ENCODE results near the gene SHOC2. TPM values are rescaled to one million over a fixed set of nuclear protein-coding genes. Genes with fewer than 3 reads are reported as not detected.

Gene SHOC2
- polyA plus RNA-seq, 1 donor from 2014 or later: 46.0 TPM

DNA sequence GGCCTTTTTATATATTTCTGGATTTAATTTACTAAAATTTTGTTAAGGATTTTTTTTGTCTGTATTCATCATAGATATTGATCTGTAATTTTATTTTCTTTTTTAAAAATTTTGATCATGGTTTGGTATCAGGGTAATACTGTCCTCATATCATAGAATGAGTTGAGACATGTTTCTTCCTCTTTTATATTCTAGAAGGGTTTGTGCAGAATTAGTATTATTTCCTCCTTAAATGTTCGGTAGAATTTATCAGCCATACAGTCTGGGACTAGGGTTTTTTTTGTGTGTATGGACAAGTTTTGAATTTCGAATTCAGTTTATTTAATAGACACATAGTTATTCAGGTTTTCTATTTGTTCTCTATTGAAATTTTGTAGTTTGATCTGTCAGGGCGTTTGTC, 54.0 kb downstream of the SHOC2 start:
- Histone ChIP-seq H3K9me2 (ENCODE audit: insufficient read depth, low read length) (no peaks in the 10 kb centered on the region), H3K36me3 (ENCODE audit: insufficient read depth, low read length) (no peaks in the 10 kb centered on the region), H3K9me3 (ENCODE audit: low read length) (no peaks in the 10 kb centered on the region), H3K4me2 (ENCODE audit: low read length) (no peak overlapping the region), H3K79me2 (replicated peaks; ENCODE audit: insufficient read depth, low read length) (peaks cover 56% of the 10 kb centered on the region), H2AFZ (ENCODE audit: low read depth, low read length) (no peak overlapping the region), H3K27ac (ENCODE audit: low read length) (no peak overlapping the region), H4K20me1 (ENCODE audit: insufficient read depth) (no peaks in the 10 kb centered on the region), H3K27me3 (ENCODE audit: insufficient read depth, low read depth, low read length) (no peaks in the 10 kb centered on the region), H3F3A (ENCODE audit: insufficient read depth, low read length, poor library complexity, severe bottlenecking) (no peaks in the 10 kb centered on the region), H3K9ac (ENCODE audit: low read length) (no peak overlapping the region), H3K4me3 (ENCODE audit: low read length) (no peak overlapping the region)
- no peak for TF ChIP-seq EP300 (conservative IDR thresholded peaks at IDR 0.05; ENCODE audit: poor library complexity, severe bottlenecking)
- TF ChIP-seq, protein P1, sequence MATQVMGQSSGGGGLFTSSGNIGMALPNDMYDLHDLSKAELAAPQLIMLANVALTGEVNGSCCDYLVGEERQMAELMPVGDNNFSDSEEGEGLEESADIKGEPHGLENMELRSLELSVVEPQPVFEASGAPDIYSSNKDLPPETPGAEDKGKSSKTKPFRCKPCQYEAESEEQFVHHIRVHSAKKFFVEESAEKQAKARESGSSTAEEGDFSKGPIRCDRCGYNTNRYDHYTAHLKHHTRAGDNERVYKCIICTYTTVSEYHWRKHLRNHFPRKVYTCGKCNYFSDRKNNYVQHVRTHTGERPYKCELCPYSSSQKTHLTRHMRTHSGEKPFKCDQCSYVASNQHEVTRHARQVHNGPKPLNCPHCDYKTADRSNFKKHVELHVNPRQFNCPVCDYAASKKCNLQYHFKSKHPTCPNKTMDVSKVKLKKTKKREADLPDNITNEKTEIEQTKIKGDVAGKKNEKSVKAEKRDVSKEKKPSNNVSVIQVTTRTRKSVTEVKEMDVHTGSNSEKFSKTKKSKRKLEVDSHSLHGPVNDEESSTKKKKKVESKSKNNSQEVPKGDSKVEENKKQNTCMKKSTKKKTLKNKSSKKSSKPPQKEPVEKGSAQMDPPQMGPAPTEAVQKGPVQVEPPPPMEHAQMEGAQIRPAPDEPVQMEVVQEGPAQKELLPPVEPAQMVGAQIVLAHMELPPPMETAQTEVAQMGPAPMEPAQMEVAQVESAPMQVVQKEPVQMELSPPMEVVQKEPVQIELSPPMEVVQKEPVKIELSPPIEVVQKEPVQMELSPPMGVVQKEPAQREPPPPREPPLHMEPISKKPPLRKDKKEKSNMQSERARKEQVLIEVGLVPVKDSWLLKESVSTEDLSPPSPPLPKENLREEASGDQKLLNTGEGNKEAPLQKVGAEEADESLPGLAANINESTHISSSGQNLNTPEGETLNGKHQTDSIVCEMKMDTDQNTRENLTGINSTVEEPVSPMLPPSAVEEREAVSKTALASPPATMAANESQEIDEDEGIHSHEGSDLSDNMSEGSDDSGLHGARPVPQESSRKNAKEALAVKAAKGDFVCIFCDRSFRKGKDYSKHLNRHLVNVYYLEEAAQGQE (IDR thresholded peaks at IDR 0.05; ENCODE audit: borderline replicate concordance): no peak
- no peak for TF ChIP-seq TAF1 (IDR thresholded peaks at IDR 0.05; ENCODE audit: low read depth)
- no peak for TF ChIP-seq RAD21 (conservative IDR thresholded peaks at IDR 0.05)
- TF ChIP-seq, protein P2, sequence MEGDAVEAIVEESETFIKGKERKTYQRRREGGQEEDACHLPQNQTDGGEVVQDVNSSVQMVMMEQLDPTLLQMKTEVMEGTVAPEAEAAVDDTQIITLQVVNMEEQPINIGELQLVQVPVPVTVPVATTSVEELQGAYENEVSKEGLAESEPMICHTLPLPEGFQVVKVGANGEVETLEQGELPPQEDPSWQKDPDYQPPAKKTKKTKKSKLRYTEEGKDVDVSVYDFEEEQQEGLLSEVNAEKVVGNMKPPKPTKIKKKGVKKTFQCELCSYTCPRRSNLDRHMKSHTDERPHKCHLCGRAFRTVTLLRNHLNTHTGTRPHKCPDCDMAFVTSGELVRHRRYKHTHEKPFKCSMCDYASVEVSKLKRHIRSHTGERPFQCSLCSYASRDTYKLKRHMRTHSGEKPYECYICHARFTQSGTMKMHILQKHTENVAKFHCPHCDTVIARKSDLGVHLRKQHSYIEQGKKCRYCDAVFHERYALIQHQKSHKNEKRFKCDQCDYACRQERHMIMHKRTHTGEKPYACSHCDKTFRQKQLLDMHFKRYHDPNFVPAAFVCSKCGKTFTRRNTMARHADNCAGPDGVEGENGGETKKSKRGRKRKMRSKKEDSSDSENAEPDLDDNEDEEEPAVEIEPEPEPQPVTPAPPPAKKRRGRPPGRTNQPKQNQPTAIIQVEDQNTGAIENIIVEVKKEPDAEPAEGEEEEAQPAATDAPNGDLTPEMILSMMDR (IDR thresholded peaks at IDR 0.05; ENCODE audit: poor library complexity, severe bottlenecking): no peak
- no peak for TF ChIP-seq EZH2 (IDR thresholded peaks at IDR 0.05; ENCODE audit: borderline replicate concordance, insufficient read depth, low read length, poor library complexity, severe bottlenecking)
- TF ChIP-seq MXI1 (conservative IDR thresholded peaks at IDR 0.05; ENCODE audit: poor library complexity, severe bottlenecking): no peak
- no peak for TF ChIP-seq POLR2AphosphoS5 (IDR thresholded peaks at IDR 0.05)
- TF ChIP-seq SMC3 (conservative IDR thresholded peaks at IDR 0.05; ENCODE audit: poor library complexity): no peak

DNA sequence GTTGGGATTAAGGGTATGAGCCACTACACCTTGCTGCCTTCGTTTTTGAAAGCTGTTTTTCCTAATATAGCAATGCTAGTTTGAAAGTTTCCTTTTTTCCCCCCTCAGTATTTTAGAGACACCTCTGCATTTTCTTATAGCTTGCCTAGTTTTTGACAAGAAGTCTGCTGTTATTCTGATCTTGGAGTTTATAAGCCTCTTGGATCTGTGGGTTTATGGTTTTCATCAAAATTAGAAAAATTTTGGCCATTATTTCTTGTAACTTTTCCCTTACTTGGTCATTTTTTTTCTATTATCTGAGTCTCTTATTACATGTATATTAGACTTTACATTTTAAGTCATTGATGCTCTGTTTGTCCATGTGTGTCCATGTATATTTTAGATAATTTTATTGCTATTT, 57.2 kb downstream of the SHOC2 start:
- H3K79me2 ChIP-seq (replicated peaks; ENCODE audit: insufficient read depth, low read length): peaks cover 44% of the 10 kb centered on the region

More for the DNA sequence above, 57.2 kb downstream of the SHOC2 start:
- H3K9me3 ChIP-seq (ENCODE audit: low read length): no peaks in the 10 kb centered on the region
- H4K20me1 ChIP-seq (ENCODE audit: insufficient read depth): no peaks in the 10 kb centered on the region
- H3K27ac ChIP-seq (ENCODE audit: low read length): no peak overlapping the region
- no peaks in the 10 kb centered on the region for H3K36me3 ChIP-seq (ENCODE audit: insufficient read depth, low read length)
- no peaks in the 10 kb centered on the region for H3K9me2 ChIP-seq (ENCODE audit: insufficient read depth, low read length)
- no peak overlapping the region for H3K4me3 ChIP-seq (ENCODE audit: low read length)
- no peak overlapping the region for H2AFZ ChIP-seq (ENCODE audit: low read depth, low read length)
- H3K4me2 ChIP-seq (ENCODE audit: low read length): no peak overlapping the region
- no peak overlapping the region for H3K9ac ChIP-seq (ENCODE audit: low read length)
- no peaks in the 10 kb centered on the region for H3K27me3 ChIP-seq (ENCODE audit: insufficient read depth, low read depth, low read length)
- H3F3A ChIP-seq (ENCODE audit: insufficient read depth, low read length, poor library complexity, severe bottlenecking): no peaks in the 10 kb centered on the region
- TF ChIP-seq RAD21 (conservative IDR thresholded peaks at IDR 0.05): no peak
- TF ChIP-seq SMC3 (conservative IDR thresholded peaks at IDR 0.05; ENCODE audit: poor library complexity): no peak
- no peak for TF ChIP-seq POLR2AphosphoS5 (IDR thresholded peaks at IDR 0.05)
- TF ChIP-seq, protein P1 (IDR thresholded peaks at IDR 0.05; ENCODE audit: borderline replicate concordance): no peak
- TF ChIP-seq, protein P2 (IDR thresholded peaks at IDR 0.05; ENCODE audit: poor library complexity, severe bottlenecking): no peak
- TF ChIP-seq EZH2 (IDR thresholded peaks at IDR 0.05; ENCODE audit: borderline replicate concordance, insufficient read depth, low read length, poor library complexity, severe bottlenecking): no peak
- TF ChIP-seq MXI1 (conservative IDR thresholded peaks at IDR 0.05; ENCODE audit: poor library complexity, severe bottlenecking): no peak
- TF ChIP-seq EP300 (conservative IDR thresholded peaks at IDR 0.05; ENCODE audit: poor library complexity, severe bottlenecking): no peak
- no peak for TF ChIP-seq TAF1 (IDR thresholded peaks at IDR 0.05; ENCODE audit: low read depth)
